SK-N-SH (cell line): Measurements from ENCODE around the gene SEZ6L2. TPM values are rescaled to one million over a fixed set of nuclear protein-coding genes. Genes with fewer than 3 reads are reported as not detected.
A peak's percentile ranks its signal among the peaks of the same experiment; 100 is the strongest.

ENCODE experiments used
- CTCF ChIA-PET: fragments of 300-600, 350-600 bp; formaldehyde crosslinking; extraction: SDS; loops from one replicate; lab custom pipeline; 2021; lab: Yijun Ruan, JAX
- POLR2A ChIA-PET: fragments of 350-600 bp; sonication (Branson Sonifier 250); formaldehyde crosslinking; extraction: SDS; loops from one replicate; lab custom pipeline; 2020; ENCODE audit warnings: antibody characterized with exemption, inconsistent platforms; lab: Yijun Ruan, JAX
- DNase-seq: peaks from one replicate; pipeline ENCODE4 v3.0.0; 2012
- H2AFZ ChIP-seq: fragments of 200-600 bp; sonication (generic); 2 replicates; pipeline ENCODE4 v1.8.1; 2016; ENCODE audit warnings: antibody characterized with exemption, mild to moderate bottlenecking, low read depth
- H3F3A ChIP-seq: fragments of 200-600 bp; sonication (generic); replicated peaks from 2 replicates; pipeline ENCODE3; 2016; ENCODE audit warnings: antibody characterized with exemption, mild to moderate bottlenecking; ENCODE audit not compliant: insufficient read depth
- H3K27ac ChIP-seq, 2 experiments: fragments of 200-500 bp in 1 of 2; fragments of 200-600 bp in 1 of 2; sonication (Bioruptor generic) in 1 of 2; sonication (generic), shearing (Covaris generic) in 1 of 2; 2 replicates each; pipeline versions ENCODE4 v1.5.1 to v1.6.1; 2014 to 2016; ENCODE audit warnings: low read depth in 2 of 2, inconsistent platforms in 1 of 2, low read length in 1 of 2, mild to moderate bottlenecking in 1 of 2, mixed read lengths in 1 of 2
- H3K27me3 ChIP-seq: fragments of 200-600 bp; sonication (generic), shearing (Covaris generic); 2 replicates; pipeline ENCODE4 v1.6.1; 2016; ENCODE audit warnings: mixed run types; ENCODE audit not compliant: insufficient read depth
- H3K36me3 ChIP-seq, 2 experiments: fragments of 200-500 bp in 1 of 2; fragments of 200-600 bp in 1 of 2; sonication (Bioruptor generic) in 1 of 2; sonication (generic) in 1 of 2; replicated peaks in 1 of 2; 2 replicates each; pipeline versions ENCODE3 to v1.5.1; 2014 to 2016; ENCODE audit warnings: low read length in 1 of 2, mild to moderate bottlenecking in 1 of 2; ENCODE audit not compliant: insufficient read depth in 2 of 2, control insufficient read depth in 1 of 2
- H3K4me1 ChIP-seq, 2 experiments: fragments of 200-500 bp in 1 of 2; fragments of 200-600 bp in 1 of 2; sonication (Bioruptor generic) in 1 of 2; sonication (generic), shearing (Covaris generic) in 1 of 2; 2 replicates each; pipeline versions ENCODE4 v1.5.1 to v1.6.1; 2014 to 2016; ENCODE audit warnings: low read depth in 1 of 2, low read length in 1 of 2, mixed run types in 1 of 2; ENCODE audit not compliant: insufficient read depth in 2 of 2, control insufficient read depth in 1 of 2
- H3K4me2 ChIP-seq: fragments of 200-600 bp; sonication (generic), shearing (Covaris generic); 2 replicates; pipeline ENCODE4 v1.6.1; 2017; ENCODE audit warnings: mixed run types
- H3K4me3 ChIP-seq, 2 experiments: fragments of 200-500 bp in 1 of 2; fragments of 200-600 bp in 1 of 2; sonication (Bioruptor generic) in 1 of 2; sonication (generic), shearing (Covaris generic) in 1 of 2; 2 replicates each; pipeline versions ENCODE4 v1.5.1 to v1.8.1; 2014 to 2016; ENCODE audit warnings: low read depth in 2 of 2, inconsistent platforms in 1 of 2, low read length in 1 of 2, mild to moderate bottlenecking in 1 of 2, mixed read lengths in 1 of 2, moderate library complexity in 1 of 2
- H3K79me2 ChIP-seq: fragments of 200-600 bp; sonication (generic); 2 replicates; pipeline ENCODE4 v1.8.1; 2017; ENCODE audit warnings: mild to moderate bottlenecking; ENCODE audit not compliant: insufficient read depth
- H3K9ac ChIP-seq: fragments of 200-600 bp; sonication (generic); 2 replicates; pipeline ENCODE4 v1.6.1; 2017; ENCODE audit warnings: mixed run types
- H3K9me2 ChIP-seq: fragments of 200-600 bp; sonication (generic); 2 replicates; pipeline ENCODE4 v1.6.1; 2017; ENCODE audit warnings: mixed run types
- H3K9me3 ChIP-seq: fragments of 200-600 bp; sonication (generic); 2 replicates; pipeline ENCODE4 v1.6.1; 2017; ENCODE audit warnings: mixed run types, mild to moderate bottlenecking, moderate library complexity
- H4K20me1 ChIP-seq: fragments of 200-600 bp; sonication (generic); 2 replicates; pipeline ENCODE4 v1.6.1; 2017; ENCODE audit warnings: mild to moderate bottlenecking, mixed run types; ENCODE audit not compliant: insufficient read depth
- ELF1 ChIP-seq: IDR thresholded peaks from 2 replicates; pipeline ENCODE4 v1.4.0; 2012
- EZH2phosphoT487 ChIP-seq: fragments of 200-600 bp; sonication (generic); IDR thresholded peaks from 2 replicates; pipeline ENCODE4 v1.6.1; 2017; ENCODE audit warnings: low read depth, mixed run types, mild to moderate bottlenecking, antibody characterized with exemption, moderate library complexity, borderline replicate concordance
- FOXM1 ChIP-seq: IDR thresholded peaks from 2 replicates; pipeline ENCODE4 v1.4.0; 2012; ENCODE audit warnings: low read depth, mild to moderate bottlenecking
- GATA2 ChIP-seq: sonication (generic); formaldehyde crosslinking; IDR thresholded peaks from 2 replicates; pipeline ENCODE4 v1.5.0; 2020; ENCODE audit warnings: mild to moderate bottlenecking, missing genetic modification reagents
- JUND ChIP-seq: IDR thresholded peaks from 2 replicates; pipeline ENCODE4 v1.4.0; 2012
- MXI1 ChIP-seq: IDR thresholded peaks from 2 replicates; pipeline ENCODE4 v1.6.1; 2012; ENCODE audit warnings: mild to moderate bottlenecking, low read depth, low read length, improper control_type of control experiment
- NRF1 ChIP-seq: IDR thresholded peaks from 2 replicates; pipeline ENCODE4 v1.6.1; 2012; ENCODE audit warnings: low read depth, mild to moderate bottlenecking, low read length
- POLR2AphosphoS5 ChIP-seq: IDR thresholded peaks from 2 replicates; pipeline ENCODE4 v1.6.1; 2012; ENCODE audit warnings: low read depth, low read length
- RXRA ChIP-seq: IDR thresholded peaks from 2 replicates; pipeline ENCODE4 v1.4.0; 2012; ENCODE audit warnings: low read depth, mild to moderate bottlenecking, borderline replicate concordance
- SMC3 ChIP-seq: IDR thresholded peaks from 2 replicates; pipeline ENCODE4 v1.6.1; 2012; ENCODE audit warnings: low read depth, low read length, improper control_type of control experiment
- TAF1 ChIP-seq: IDR thresholded peaks from 2 replicates; pipeline ENCODE4 v1.6.1; 2012; ENCODE audit warnings: low read depth, mild to moderate bottlenecking, low read length, moderate library complexity, borderline replicate concordance
- TEAD4 ChIP-seq: IDR thresholded peaks from 2 replicates; pipeline ENCODE4 v1.4.0; 2012; ENCODE audit warnings: mild to moderate bottlenecking, borderline replicate concordance; ENCODE audit not compliant: insufficient read depth
- WGBS: methylation state at CpG from one replicate; pipeline ENCODE4 v1.1.6; 2017; ENCODE audit warnings: low lambda C conversion rate; 5-methylcytosine and 5-hydroxymethylcytosine counted together
- polyA plus RNA-seq, 3 experiments: library from polyadenylated mRNA; depleted of rRNA; stranded (reverse); fragments of >200 nt; gene quantifications; 2 replicates each; pipeline ENCODE4 v1.2.3, GENCODE V29; 2012
- TF ChIP-seq, protein P1 (sequence below): fragments of 150-350 bp; IDR thresholded peaks from 2 replicates; pipeline ENCODE4 v1.6.1; 2017; ENCODE audit warnings: antibody characterized with exemption, low read length, low read depth, borderline replicate concordance
- TF ChIP-seq, protein P2 (sequence below): fragments of 200-600 bp; sonication (generic); IDR thresholded peaks from 2 replicates; pipeline ENCODE4 v1.6.1; 2017; ENCODE audit warnings: antibody characterized with exemption, mild to moderate bottlenecking, moderate library complexity
- TF ChIP-seq, protein P3 (sequence below): IDR thresholded peaks from 2 replicates; pipeline ENCODE4 v1.6.1; 2012; ENCODE audit warnings: mild to moderate bottlenecking, low read depth, low read length, moderate library complexity
- TF ChIP-seq, protein P4 (sequence below): IDR thresholded peaks from 2 replicates; pipeline ENCODE4; 2012

Gene SEZ6L2
- polyA plus RNA-seq, 1 of the 3 experiments (the other 2 are of a cell fraction), result 59.8 TPM

DNA sequence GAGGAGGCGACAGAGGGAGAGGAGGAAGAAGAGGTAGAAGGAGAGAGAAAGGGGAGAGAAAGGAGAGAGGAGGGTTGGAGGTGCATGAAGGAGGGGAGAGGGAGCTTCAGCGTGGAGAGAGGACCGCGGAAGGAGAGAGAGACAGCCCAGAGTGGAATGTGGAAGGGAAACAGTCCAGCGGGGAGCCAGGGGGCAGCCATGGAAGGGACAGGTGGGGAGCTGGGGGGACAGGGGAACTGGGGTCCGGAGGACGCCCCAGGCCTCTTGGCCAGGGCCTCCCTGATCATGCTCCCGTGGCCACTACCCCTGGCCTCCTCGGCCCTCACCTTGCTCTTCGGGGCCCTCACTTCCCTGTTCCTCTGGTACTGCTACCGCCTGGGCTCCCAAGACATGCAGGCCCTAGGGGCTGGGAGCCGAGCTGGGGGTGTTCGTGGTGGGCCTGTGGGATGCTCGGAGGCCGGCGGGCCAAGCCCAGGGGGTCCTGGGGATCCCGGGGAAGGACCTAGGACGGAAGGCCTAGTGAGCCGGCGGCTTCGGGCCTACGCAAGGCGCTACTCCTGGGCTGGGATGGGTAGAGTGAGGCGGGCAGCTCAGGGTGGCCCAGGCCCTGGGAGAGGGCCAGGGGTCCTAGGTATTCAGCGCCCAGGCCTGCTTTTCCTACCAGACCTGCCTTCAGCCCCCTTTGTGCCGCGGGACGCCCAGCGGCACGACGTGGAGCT, 1.7 kb upstream of the SEZ6L2 start (continued):
- TF ChIP-seq, protein P1, sequence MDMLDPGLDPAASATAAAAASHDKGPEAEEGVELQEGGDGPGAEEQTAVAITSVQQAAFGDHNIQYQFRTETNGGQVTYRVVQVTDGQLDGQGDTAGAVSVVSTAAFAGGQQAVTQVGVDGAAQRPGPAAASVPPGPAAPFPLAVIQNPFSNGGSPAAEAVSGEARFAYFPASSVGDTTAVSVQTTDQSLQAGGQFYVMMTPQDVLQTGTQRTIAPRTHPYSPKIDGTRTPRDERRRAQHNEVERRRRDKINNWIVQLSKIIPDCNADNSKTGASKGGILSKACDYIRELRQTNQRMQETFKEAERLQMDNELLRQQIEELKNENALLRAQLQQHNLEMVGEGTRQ, result no peak
- TF ChIP-seq GATA2 (CRISPR knock-in tag), result no peak
- TF ChIP-seq FOXM1, result no peak
- TF ChIP-seq, protein P2, sequence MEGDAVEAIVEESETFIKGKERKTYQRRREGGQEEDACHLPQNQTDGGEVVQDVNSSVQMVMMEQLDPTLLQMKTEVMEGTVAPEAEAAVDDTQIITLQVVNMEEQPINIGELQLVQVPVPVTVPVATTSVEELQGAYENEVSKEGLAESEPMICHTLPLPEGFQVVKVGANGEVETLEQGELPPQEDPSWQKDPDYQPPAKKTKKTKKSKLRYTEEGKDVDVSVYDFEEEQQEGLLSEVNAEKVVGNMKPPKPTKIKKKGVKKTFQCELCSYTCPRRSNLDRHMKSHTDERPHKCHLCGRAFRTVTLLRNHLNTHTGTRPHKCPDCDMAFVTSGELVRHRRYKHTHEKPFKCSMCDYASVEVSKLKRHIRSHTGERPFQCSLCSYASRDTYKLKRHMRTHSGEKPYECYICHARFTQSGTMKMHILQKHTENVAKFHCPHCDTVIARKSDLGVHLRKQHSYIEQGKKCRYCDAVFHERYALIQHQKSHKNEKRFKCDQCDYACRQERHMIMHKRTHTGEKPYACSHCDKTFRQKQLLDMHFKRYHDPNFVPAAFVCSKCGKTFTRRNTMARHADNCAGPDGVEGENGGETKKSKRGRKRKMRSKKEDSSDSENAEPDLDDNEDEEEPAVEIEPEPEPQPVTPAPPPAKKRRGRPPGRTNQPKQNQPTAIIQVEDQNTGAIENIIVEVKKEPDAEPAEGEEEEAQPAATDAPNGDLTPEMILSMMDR, result no peak
- TF ChIP-seq TAF1, result no peak
- TF ChIP-seq POLR2AphosphoS5, result no peak

DNA sequence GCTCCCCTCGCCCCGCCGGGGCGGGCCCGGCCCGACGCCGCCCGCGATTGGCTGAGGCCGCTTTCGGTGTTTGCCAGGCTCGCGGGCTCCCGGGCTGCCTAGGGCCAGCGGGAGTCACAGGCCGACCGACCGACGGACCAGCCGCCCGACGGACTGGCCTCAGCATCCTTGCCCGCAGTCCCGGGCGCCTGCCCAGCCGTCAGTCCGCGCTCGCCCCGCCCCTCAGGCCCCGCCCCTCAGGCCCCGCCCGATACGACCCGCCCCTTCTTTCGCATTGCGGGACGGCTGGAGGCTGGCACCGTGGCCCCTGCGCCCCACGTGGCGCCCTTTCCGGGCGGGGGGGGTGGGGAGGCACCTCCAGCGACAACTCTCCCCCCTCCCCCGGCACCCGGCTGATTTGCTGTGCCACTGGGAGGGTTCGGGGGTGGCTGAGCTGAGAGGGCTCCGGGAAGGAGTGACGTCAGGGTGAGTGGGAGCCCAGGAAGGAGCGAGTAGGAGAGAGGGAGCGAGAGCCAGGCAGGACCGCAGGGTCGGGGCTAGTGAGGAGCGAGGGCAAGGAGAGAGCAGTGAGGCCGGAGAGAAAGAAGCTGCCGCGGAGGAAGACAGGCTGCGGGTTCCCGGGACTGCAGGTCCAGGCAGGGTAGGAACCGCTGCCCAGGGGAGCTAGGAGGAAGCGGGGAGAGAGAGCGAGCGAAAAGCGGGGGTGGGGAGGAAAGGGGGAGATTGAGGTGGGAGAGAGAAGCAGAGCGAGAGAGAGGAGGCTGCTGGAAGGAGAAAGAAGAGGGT, 945 bp upstream of the SEZ6L2 start, which contains the start of gene ASPHD1:
ASPHD1 (plus strand) TSS at position 387 of the 786 bp plus-strand sequence. CDS start 484 bp downstream, outside the sequence.
- Histone ChIP-seq H3K4me2 (peak within 1 kb of the TSS; percentile 100), H2AFZ (peak within 1 kb of the TSS; percentile 96), H4K20me1 (0 out of 2 replicates have a peak, but pooled peaks cover 3% of the 10 kb centered on the region), H3K9ac (peak within 1 kb of the TSS; percentile 87), H3K27ac (peak within 1 kb of the TSS; percentile 90 to 94), H3K27me3 (no peaks in the 10 kb centered on the region), H3K36me3 (peaks cover 3 to 4% of the 10 kb centered on the region in 2 experiments), H3K4me3 (peak within 1 kb of the TSS; percentile 54 to 89), H3K4me1 (peaks cover 0 to 20% of the 10 kb centered on the region in 2 experiments; a peak in 1 of 4 replicates), H3K9me2 (no peaks in the 10 kb centered on the region), H3F3A (peaks cover 15% of the 10 kb centered on the region), H3K9me3 (no peaks in the 10 kb centered on the region), H3K79me2 (peaks cover 39% of the 10 kb centered on the region)
- ChIA-PET CTCF (interaction anchor here (0.9 to 3.3 kb wide), 17 partner anchors 9 to 132 kb away, joined by 3 to 14 read pairs (median 4); partner anchors contain the start of genes KCTD13, KIF22, PAGR1 and PRRT2), POLR2A (interaction anchor here (0.7 to 3.2 kb wide), 11 partner anchors 11 to 132 kb away, joined by 3 to 12 read pairs (median 3); partner anchors contain the start of genes HIRIP3, KCTD13, KIF22 and PAGR1)
- WGBS, result 1% methylated on average over 29 of the region's 67 CpGs
- DNase-seq, result peak; percentile 92
- TF ChIP-seq NRF1, result no peak
- TF ChIP-seq, protein P3, sequence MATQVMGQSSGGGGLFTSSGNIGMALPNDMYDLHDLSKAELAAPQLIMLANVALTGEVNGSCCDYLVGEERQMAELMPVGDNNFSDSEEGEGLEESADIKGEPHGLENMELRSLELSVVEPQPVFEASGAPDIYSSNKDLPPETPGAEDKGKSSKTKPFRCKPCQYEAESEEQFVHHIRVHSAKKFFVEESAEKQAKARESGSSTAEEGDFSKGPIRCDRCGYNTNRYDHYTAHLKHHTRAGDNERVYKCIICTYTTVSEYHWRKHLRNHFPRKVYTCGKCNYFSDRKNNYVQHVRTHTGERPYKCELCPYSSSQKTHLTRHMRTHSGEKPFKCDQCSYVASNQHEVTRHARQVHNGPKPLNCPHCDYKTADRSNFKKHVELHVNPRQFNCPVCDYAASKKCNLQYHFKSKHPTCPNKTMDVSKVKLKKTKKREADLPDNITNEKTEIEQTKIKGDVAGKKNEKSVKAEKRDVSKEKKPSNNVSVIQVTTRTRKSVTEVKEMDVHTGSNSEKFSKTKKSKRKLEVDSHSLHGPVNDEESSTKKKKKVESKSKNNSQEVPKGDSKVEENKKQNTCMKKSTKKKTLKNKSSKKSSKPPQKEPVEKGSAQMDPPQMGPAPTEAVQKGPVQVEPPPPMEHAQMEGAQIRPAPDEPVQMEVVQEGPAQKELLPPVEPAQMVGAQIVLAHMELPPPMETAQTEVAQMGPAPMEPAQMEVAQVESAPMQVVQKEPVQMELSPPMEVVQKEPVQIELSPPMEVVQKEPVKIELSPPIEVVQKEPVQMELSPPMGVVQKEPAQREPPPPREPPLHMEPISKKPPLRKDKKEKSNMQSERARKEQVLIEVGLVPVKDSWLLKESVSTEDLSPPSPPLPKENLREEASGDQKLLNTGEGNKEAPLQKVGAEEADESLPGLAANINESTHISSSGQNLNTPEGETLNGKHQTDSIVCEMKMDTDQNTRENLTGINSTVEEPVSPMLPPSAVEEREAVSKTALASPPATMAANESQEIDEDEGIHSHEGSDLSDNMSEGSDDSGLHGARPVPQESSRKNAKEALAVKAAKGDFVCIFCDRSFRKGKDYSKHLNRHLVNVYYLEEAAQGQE, result peak; percentile 64; the same call in 1 of the 2 replicates
- TF ChIP-seq JUND, result no peak; the same call in 1 of the 2 replicates
- no peak for TF ChIP-seq RXRA
- TF ChIP-seq SMC3, result no peak
- peak; percentile 43; the same call in 1 of the 2 replicates for TF ChIP-seq ELF1
- peak; percentile 91 for TF ChIP-seq MXI1
- TF ChIP-seq, protein P1, result no peak
- TF ChIP-seq, protein P4, sequence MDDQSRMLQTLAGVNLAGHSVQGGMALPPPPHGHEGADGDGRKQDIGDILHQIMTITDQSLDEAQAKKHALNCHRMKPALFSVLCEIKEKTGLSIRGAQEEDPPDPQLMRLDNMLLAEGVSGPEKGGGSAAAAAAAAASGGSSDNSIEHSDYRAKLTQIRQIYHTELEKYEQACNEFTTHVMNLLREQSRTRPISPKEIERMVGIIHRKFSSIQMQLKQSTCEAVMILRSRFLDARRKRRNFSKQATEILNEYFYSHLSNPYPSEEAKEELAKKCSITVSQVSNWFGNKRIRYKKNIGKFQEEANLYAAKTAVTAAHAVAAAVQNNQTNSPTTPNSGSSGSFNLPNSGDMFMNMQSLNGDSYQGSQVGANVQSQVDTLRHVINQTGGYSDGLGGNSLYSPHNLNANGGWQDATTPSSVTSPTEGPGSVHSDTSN, result peak; percentile 15; the same call in 1 of the 2 replicates
- TF ChIP-seq TEAD4, result no peak
- TF ChIP-seq, protein P2, result no peak
- TF ChIP-seq EZH2phosphoT487, result no peak
